HEK293T (cell line): ENCODE measurements around the gene ACOX3.

Source experiments
- ARNT ChIP-seq: fragments of 450-650 bp; IDR thresholded peaks from 2 replicates; pipeline ENCODE4 v1.6.1; 2017; ENCODE audit warnings: mild to moderate bottlenecking
- BHLHE40 ChIP-seq: fragments of 450-650 bp; IDR thresholded peaks from 2 replicates; pipeline ENCODE4 v1.6.1; 2016; ENCODE audit warnings: mild to moderate bottlenecking, moderate library complexity, borderline replicate concordance
- ELF4 ChIP-seq: fragments of 450-650 bp; IDR thresholded peaks from 2 replicates; pipeline ENCODE4 v1.6.1; 2017; ENCODE audit warnings: antibody characterized with exemption
- FOXA1 ChIP-seq: fragments of 450-650 bp; IDR thresholded peaks from 2 replicates; pipeline ENCODE4 v1.6.1; 2016; ENCODE audit warnings: mild to moderate bottlenecking
- FOXK2 ChIP-seq: fragments of 450-650 bp; IDR thresholded peaks from 2 replicates; pipeline ENCODE4 v1.6.1; 2016; ENCODE audit warnings: mild to moderate bottlenecking
- FOXM1 ChIP-seq: fragments of 450-650 bp; IDR thresholded peaks from 2 replicates; pipeline ENCODE4 v1.6.1; 2017; ENCODE audit warnings: mild to moderate bottlenecking, borderline replicate concordance
- HDGF ChIP-seq: fragments of 450-650 bp; IDR thresholded peaks from 2 replicates; pipeline ENCODE4 v1.6.1; 2017; ENCODE audit warnings: antibody characterized with exemption, borderline replicate concordance
- L3MBTL2 ChIP-seq: fragments of 450-650 bp; conservative IDR thresholded peaks from 2 replicates; pipeline ENCODE4 v1.6.1; 2016; ENCODE audit warnings: mild to moderate bottlenecking
- PKNOX1 ChIP-seq: fragments of 450-650 bp; IDR thresholded peaks from 2 replicates; pipeline ENCODE4 v1.6.1; 2016
- SP1 ChIP-seq: fragments of 450-650 bp; IDR thresholded peaks from 2 replicates; pipeline ENCODE4 v1.6.1; 2017
- SUZ12 ChIP-seq: fragments of 450-650 bp; IDR thresholded peaks from 2 replicates; pipeline ENCODE4 v1.6.1; 2016; ENCODE audit warnings: mild to moderate bottlenecking
- TARDBP ChIP-seq: fragments of 450-650 bp; IDR thresholded peaks from 2 replicates; pipeline ENCODE4 v1.6.1; 2016

- no peak for TF ChIP-seq FOXM1
- no peak for TF ChIP-seq TARDBP
- TF ChIP-seq FOXK2: no peak
- no peak for TF ChIP-seq ARNT
- no peak for TF ChIP-seq SUZ12
- TF ChIP-seq BHLHE40: no peak
- TF ChIP-seq PKNOX1: no peak
- no peak for TF ChIP-seq FOXA1
- no peak for TF ChIP-seq L3MBTL2
- no peak for TF ChIP-seq ELF4
- no peak for TF ChIP-seq SP1
- TF ChIP-seq HDGF: no peak
Observed at GRCh38 chr4:8411351-8412180, 29.0 kb downstream of the ACOX3 start.
